Esophagus mucosa (tissue), 1 donor: ENCODE measurements around the gene SMCO2. TPM values are rescaled to one million over a fixed set of nuclear protein-coding genes. Genes with fewer than 3 reads are reported as not detected.

Experiments used
- ATAC-seq: fragments of 200-7000 bp; cut with Tn5 transposase; one replicate; pipeline ENCODE4 v1.9.1; 2020
- total RNA-seq: library from RNA; stranded (reverse); gene quantifications from one replicate; pipeline ENCODE4 v1.2.4, GENCODE V29; 2023
- donor health status: DM: yes; HTN: yes; CAD: no.

The SMCO2 gene
- 0.76 TPM for total RNA-seq

DNA sequence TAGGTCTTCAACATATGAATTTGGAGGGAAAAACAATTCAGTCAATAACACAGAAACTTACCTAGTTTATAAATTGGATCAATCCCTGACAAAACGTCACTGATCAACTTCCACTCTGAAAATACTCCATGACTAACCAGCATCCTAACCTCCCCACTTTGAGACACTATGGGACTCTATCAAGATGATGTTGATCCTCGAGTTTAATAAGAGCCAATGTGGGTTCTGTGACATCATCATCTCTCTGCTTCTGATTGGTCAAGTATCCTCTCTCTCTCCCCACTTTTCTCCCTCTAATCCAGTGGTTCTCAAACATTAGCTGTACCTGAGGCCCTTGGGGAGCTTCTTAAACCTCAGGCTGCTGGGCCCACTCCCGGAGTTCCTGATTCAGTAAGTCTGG lies at the start of gene SMCO2:
Gene SMCO2, plus strand, starts transcription at position 301 of the 400 bp plus-strand sequence. CDS start 23,896 bp downstream, outside the sequence.
- ATAC-seq = no peak

DNA sequence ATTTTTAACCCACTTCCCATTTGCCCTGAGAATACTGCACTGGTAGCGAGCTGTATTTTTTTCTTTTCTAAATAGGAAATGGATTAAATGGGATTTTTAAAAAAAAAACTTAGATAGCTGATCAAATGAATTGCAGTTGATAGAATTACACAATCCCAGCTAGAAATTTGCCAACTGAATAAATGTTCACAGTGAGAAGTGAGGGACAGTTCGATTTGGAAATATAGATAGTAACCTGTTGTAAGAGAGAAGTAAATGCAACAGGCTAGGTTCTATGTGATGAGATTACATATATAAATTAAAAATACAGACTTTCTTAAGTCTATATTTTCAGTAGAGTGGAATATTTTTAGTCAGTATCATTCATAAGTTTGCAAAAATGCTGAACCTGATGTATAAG lies 48.1 kb upstream of the SMCO2 start:
- ATAC-seq = no peak

DNA sequence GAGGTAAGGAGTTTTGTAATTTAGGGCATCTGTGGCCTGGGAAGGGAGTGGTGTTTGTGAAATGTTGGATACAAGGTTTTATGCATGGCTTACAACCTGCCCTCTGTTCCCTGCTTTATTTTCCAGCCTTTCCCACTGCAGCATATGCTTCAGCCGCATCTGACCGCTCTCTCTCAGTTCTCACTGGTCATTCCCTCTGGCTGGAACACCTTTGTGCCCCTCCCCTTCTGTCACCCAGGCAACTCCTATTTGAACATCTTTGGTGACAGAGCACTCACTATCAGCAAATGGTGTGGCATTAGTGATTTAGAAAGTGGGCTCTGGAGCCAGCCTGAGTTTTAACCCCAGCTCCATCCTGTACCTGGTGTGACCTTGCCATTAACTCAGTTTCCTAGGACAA lies 47.5 kb upstream of the SMCO2 start:
- ATAC-seq = no peak

DNA sequence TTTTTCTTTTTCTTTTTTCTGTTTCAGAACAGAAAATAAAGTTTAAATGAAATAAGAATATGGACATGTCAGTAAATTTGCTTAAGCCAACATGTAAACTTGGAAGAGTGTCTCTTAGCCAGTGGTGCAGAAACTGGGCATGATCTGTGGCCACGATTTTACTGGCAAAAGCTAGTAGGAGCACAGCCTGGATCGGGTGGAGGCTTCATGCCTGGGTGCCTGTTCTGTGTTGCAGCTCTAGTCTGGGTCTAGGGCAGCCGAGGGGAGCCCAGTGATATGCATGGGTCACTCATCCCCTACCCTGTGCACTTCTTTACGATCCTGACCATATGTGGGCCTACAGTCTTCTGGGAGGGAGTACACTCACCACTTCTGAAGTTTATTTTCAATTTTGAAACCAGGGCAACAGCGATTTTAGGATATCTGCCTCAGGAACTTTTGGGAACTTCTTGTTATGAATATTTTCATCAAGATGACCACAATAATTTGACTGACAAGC lies 45.6 kb upstream of the SMCO2 start:
- ATAC-seq = no peak

DNA sequence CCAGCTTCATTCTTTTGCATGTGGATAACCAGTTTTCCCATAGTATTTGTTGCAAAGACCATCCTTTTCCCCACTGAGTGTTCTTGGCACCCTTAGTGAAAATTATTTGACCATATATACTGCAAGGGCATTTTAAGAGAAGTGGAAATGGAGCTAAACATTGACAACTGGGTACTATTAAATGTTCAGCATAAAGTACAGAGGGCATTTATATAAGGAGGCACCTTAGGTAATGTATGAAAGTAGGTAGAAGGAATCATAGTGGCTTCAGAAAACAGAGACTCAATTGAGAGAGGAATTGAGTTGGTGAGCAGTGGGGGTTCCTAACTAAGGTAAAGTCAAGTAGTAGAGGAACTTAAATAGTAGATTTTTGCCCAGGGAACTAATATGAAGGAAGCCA lies 34.5 kb upstream of the SMCO2 start:
- ATAC-seq = no peak

DNA sequence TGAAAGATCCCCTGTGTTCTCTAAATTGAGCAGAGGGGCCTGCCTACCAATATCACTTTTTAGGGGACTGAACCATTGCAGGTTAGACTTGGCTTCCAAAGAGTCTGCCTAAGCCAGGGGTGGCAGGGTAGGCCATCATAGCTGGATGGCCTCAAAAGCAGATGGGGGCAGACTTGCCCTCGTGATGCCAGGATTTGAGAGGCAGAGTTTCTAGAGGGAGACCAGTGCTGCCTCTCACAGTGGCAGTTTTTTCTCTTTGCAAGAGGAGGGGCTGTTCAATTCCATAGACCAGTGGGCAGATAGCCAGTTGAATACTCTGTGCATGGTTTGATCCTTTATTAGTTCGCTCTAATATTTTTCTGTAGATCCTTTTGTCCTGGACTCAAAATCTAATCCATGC lies 23.8 kb upstream of the SMCO2 start:
- no peak for ATAC-seq

DNA sequence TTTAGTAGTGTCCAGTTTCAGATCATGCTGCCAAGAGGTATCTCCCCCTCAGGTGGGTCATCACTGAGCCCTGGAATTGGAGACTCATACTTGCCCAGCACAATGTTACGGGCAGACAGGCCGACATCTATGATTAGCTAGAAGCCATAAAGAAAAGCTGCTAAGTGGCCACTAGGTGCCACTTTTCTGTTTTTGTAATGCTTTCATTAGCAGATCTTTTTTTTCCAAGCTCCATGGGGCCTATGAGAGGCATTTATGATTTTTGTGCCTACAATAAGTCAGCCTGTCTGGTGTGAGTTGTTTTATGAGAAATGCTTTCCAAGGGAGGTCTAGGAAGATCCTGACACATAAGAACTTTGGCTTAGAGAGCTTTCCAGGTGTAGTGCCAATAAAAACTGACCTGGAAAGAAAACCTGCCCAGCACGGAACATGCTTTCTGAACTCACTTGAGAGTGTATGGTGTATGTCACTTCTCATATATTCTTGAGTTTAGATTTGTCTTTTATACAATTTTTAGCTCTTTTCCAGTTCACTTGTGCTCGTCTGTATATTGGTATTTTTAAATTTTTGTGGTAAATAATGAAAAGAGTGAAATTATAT lies 21.8 kb upstream of the SMCO2 start:
- ATAC-seq = peak; percentile 46

DNA sequence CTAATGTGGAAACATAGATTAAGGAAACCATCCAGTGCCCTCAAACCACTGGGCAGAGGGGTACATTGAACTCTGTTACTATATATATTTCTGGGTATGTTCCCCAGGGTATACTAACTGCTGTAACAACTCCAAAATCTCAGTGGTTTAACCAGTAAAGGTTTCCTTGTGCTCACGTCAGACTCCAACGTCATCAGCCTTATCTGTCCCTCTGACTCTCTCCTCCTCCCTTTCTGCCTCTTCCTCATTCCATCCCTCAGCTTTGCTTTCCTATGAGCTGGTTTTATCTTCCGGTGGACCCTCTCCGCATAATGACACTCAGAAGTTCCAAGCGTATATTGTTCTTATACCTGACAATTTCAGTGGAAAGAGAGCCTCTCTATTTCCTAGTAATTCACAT lies 21.2 kb upstream of the SMCO2 start:
- ATAC-seq = no peak

DNA sequence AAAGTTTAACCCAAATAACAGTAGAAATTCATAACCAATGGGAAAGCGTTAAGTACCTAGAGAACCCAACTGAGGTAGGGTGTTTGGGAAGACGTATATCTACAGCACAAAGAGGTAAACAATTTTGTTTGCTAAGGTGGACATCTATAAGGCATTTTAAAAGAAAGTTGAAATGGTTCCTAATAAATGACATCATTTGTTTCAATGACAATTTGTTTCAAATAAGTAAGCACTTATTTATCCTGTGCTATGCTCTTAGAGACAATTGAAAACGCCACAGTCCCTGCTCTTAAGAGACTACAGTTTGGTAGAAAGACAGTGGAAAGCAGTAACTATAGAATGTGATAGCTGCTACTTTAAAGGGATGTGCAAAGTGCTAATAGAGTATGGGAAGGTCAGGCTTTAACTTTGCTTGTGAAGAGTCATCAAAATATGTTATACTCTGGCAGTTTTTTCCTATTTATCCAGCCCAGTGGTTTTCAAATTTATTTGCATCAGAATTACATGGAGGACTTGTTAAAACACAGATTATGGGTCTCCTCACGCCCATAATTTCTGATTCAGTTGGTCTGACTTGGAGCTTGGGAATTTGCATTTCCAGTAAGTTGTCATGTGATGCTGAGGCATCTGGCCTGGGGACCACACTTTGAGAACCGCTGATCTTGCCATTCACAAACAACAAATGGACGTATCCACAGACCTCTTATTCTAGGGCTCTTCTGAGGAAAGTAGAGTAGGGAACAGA lies 19.6 kb upstream of the SMCO2 start:
- ATAC-seq = no peak

DNA sequence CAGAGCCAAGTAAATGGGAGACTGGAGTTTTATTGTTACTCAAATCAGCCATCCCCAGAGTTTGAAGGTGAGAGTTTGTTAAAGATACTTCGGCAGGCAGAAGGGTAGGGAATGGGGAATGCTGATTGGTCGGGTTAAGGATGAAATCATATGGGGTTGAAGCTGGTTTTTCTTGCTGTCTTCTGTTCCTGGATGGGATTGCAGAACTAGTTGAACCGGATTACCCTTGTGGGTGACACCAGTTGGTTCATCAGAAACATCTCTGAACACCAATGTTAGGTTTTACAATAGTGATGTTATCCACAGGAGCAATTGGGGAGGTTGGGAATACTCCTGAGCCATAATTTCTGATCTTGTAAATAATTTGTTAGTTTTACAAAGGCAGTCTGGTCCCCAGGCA lies 18.7 kb upstream of the SMCO2 start:
- peak; percentile 95 for ATAC-seq

DNA sequence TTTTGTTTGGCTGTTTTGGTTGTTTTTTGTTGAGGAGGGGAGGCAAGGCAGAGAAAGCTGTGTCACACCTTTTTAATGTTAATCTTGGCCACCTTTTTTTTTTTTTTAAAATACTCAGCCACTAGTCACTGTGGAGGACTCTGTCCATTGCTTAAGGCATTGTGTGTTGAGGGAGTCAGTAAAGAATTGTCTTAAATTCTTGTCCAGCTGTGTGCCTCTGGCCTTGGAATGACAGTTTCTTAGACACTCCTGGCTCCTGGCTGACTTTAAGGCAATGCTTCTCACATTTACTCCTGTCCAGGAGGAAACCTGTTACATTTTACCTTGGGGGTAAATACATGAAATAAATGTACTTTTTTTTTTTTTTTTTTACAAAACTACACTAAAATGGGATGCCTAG lies 18.1 kb upstream of the SMCO2 start:
- ATAC-seq = peak; percentile 36

DNA sequence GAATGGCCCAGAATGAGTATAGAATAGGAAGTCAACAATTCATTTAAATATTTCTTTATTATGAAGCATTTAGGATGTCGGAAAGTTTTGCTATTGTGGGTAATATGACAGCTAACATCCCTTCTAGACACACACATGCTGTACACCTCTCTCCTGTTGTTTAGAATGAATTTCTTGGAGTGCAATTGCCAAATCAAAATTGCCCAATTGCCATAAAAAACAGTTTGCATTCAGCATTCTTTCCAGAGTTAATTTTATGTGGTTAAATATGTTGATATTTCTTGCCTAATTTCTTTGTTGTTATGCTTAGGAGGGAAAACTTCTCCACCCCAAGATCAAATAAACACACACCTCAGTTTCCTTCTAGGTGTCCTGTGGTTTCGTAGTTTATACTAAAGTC lies 16.9 kb upstream of the SMCO2 start:
- ATAC-seq = no peak

DNA sequence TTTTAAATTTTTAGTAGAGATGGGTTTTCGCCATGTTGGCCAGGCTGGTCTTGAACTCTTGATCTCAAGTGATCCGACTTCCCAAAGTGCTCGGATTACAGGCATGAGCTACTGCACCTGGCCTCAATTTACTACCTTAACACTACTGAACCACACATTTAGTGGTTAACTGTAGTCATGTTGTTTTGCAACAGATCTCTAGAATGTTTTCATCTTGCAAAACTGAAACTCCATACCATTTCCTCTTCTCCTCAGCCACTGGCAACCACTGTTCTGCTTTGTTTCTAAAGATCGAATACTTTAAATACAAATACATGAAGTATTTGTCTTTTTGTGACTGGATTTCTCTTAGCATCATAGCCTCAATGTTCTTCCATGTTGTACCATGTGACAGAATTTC lies 15.4 kb upstream of the SMCO2 start:
- ATAC-seq = no peak

DNA sequence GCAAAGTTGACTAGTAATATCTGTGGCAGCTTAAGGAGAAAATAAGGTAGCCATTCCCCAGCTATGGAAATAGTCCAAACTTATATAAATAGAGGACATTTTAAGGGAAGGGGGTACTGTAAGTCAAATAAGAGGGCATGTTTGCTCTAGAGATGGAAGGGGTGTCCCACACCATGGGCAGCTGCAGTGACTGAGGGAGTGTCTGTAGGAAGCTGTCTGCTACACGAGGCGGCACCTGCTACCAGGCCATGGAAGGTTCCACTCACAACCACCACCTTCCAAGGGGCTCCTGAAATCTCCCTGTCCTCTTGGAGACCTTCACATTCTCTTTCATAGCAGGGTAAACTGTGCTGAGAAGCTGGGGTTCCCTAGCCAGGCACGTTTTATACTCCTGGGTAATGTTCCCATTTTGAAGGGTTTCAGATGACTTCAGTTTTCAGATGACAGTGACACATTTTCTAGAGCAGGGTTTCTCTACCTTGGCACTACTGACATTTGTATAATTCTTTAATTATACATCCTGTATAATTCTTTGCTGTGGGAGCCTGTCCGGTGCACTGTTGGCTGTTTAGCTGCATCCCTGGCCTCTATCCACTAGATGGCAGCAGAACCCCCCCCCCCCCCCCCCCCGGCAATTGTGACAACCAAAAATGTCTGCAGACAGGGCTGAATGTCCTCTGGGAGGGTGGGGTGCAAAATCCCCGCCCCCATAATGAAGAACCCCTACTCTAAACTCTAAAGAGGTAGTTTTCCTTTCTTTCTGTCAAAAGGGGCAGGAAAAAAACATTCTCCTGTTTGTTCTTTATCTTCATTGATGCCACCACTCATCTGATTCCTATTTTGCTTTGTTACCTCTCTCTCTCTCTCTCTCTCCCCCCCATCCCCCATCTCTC lies 11.6 kb upstream of the SMCO2 start:
- ATAC-seq = peak; percentile 55

DNA sequence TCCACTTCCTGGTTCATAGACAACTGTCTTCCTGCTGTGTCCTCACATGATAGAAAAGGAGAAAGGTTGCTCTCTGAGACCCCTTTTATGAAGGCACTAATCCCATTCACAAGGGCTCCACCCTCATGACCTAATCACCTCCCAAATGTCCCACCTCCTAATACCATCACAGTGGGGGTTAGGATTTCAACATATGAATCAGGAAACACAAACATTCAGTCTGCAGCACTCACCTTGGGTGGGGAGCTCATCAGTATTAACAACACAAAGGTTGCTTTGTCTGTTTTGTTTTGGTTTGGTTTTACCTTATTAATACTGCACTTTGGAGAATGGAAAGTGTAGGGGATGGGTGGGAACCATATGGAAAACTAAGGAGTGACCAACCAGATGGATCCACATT lies 10.5 kb upstream of the SMCO2 start:
- no peak for ATAC-seq

DNA sequence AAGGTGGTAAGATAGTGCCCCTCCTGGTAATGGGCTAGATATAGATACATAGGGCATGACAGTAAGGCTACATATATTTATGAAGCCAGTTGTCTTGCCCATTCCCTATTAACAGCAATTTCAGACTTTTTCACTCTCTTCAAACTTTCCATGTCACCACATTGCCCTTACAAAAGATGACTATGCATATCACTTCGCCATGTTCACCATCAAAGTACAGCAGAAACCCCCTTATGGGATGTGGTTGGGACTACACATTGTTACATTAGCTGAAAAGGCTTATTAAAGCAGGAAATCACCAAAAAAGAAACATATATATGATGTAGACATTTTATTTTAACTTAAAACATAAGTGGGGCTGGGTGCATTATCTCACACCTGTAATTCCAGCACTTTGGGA lies 9.8 kb upstream of the SMCO2 start:
- no peak for ATAC-seq

DNA sequence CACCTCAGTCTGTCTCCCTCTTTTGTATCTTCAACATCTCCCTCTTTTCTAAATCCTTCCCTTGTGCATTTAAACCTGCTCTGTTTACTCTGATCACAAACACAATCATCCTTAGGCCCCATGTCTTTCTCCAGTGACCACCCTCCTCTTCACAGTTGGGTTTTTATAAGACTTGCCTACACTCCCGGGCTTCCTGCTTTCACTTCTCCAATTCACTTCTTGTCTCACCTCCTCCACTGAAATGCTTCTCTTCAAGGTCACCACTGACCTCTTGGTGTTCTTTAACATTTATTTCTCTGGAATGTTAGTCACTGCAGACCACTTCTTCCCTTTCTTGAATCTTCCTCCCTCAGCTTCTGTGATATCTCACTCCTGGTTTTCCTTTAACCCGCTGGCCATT lies 8.7 kb upstream of the SMCO2 start:
- no peak for ATAC-seq

DNA sequence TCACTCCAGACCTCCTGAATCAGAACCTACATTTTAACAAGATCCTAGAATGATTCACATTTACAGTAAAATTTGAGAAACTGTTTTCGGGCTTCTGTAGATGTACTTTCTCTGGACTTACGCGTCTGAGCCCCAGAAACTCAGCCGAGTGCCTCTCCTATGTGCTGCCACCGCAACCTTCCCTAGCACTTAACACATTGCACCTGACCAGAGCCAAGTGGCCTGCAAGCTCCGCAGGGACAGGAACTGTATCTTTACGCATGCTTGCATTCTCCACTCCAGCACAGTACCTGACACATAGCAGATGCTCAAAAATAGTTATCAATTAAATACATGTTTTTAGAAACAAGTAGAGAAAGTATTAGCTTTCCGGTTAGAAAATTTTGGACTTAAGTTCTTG lies 1.2 kb downstream of the SMCO2 start:
- no peak for ATAC-seq

DNA sequence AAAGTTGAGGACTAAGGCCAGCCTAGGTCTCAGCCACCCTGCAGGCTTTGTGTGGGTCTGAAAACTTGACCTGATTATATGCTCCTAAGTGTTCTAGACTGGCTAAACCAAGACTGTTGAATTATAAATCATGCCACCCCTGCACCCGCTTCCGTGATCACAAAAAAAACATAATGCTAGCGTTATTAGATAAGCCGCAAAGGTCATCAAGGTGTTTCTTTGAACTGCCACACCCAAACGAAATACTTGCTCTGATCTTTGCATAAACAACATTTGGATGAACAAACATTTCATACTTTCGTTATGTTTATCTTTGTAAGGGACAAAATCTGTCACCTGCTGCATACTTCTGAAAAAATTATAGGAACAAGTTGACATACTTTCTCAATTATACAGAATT lies 2.5 kb downstream of the SMCO2 start:
- ATAC-seq = no peak

DNA sequence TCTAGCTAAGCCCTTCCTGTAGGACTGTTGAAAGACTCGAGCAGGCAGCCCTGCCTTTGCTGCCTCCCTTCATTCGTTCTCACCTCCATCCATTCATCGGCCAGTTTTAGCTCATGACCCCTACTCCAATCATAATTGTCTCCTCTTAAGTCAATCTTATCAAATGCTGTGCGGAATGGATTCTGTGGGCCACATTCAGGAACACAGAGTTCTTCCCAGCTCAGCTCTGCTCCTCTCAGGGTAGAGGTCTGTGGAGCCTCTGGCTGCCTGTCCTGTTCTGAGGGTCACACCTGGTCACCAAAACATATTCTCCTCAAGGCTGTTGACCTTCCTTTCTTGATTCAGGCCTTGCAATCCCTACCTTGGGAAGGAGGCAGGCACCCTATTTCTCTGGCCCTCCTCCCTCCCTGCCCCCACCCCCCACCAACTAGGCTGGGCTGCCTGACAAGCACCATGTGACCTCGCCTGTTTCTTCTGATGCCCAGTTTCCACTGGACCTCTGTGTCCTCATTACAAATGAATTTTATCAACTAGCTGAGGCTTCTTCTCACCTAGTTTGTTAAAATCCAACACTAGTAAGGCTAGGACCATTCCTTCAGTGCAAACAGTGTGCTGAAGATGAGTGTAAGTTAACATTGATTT lies 3.5 kb downstream of the SMCO2 start:
- no peak for ATAC-seq

DNA sequence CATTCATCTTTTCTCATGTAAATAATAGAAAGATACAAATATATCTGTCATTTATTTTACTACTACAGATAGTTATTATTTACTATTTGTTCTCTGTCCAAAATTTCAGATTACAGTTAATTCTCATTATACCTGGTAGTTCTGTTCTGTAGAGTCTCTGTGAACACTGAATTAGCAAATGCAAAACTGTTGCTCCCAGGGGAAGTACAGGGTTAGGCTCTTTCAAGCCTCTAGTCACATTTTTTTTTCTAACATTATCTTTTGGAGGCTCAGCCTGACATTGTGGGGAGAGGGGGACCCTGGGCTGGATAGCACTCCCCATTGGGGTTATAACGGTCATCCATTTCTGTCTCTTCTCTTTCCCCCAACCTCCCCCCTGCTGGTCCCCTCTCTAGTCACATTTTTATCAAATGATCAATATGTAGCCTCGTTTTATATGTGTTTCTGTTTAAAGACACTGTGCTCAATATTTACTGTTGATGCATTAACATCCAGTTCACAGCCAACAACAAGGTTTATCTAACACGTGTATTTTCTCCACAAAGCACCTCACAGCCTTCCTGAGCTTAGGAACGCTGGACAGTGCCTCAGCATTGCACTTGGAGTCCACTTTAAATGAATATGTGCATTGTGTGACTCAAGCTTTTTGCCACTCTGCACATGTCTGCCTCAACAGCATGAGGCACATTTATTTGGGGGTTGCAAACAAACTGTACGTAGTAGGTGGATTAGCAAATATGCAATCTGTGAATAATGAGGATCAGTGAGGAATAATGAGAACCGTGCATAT lies 4.7 kb downstream of the SMCO2 start:
- no peak for ATAC-seq

DNA sequence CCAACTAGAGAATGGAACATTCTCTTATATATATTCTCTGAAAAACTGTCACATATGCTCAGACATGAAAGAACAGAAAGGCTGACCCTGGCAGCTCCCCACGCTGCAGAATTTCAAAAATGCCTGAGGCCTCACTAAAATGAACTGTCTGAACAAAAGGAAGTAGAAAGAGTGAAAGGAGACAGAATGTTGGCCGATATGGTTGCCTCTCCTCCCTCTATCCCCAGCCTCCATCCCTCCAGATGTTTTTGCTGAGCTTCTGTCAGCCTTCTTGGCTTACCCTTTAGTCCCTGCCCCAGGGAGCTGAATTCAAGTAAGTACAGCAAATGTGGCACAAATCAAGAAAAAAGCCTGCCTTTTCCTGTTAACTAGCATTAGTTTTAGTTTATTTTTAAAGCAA lies 6.9 kb downstream of the SMCO2 start:
- no peak for ATAC-seq
